Measurements from ENCODE around the gene CASP7. TPM values are rescaled to one million over a fixed set of nuclear protein-coding genes. Genes with fewer than 3 reads are reported as not detected.

CASP7 gene
- total and polyA plus RNA-seq, 10 of the 15 experiments (the other 5 are each of a cell fraction or from before 2014, with no cell fraction given), result 23.7 to 34.4 (median 28.7) TPM

DNA sequence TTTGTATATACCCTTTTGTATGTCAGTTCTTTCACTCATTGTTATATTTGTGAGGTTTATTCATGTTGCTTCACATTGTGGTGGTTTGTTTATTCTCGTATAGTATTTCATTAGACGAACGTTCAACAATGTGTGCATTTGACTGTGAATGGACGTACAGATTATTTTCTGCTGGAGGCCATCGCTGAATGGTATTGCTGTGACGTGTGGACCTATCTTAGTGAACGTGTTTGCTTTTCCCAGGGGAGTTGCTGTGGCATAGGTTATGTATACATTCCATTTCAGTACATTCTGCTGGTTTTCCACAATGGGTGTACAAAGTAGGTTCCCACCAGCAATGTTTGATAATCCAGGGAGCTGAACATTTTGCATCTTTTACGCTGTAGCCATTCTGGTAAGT lies 40.7 kb downstream of the CASP7 start:
- no peak for FAIRE-seq
- intact Hi-C loops (cut with micrococcal nuclease; ENCODE audit: unreplicated experiment) (no loop called here), in situ Hi-C loops (cut with MboI) (no loop called here)
- no peak overlapping the region for H3K27ac ChIP-seq (ENCODE audit: control insufficient read depth, insufficient read depth)
- peaks cover 7% of the 10 kb centered on the region for H3K4me1 ChIP-seq (ENCODE audit: control insufficient read depth, insufficient read depth, low read length)
- TF ChIP-seq FOS (IDR thresholded peaks at IDR 0.05; ENCODE audit: borderline replicate concordance, extremely low read depth, insufficient read length) (no peak), SIX5 (IDR thresholded peaks at IDR 0.05; ENCODE audit: low read depth, low read length, severe bottlenecking) (no peak), ZNF274 (IDR thresholded peaks at IDR 0.05; ENCODE audit: insufficient read depth, insufficient read length) (no peak), KAT2A (conservative IDR thresholded peaks at IDR 0.05; ENCODE audit: control insufficient read depth, low read depth, low read length) (no peak), NBN (IDR thresholded peaks at IDR 0.05) (no peak), BCL11A (IDR thresholded peaks at IDR 0.05; ENCODE audit: low read depth, low read length) (no peak), RAD51 (IDR thresholded peaks at IDR 0.05) (no peak), SUZ12 (IDR thresholded peaks at IDR 0.05; ENCODE audit: unreplicated experiment) (no peak), TCF3 (IDR thresholded peaks at IDR 0.05; ENCODE audit: borderline replicate concordance, insufficient read depth, low read depth, low read length) (no peak), CBX5 (IDR thresholded peaks at IDR 0.05; ENCODE audit: low read depth) (no peak), MXI1 (IDR thresholded peaks at IDR 0.05; ENCODE audit: low read depth, low read length) (no peak), HDAC2 (IDR thresholded peaks at IDR 0.05) (no peak), TAF1 (IDR thresholded peaks at IDR 0.05; ENCODE audit: borderline replicate concordance, low read depth, low read length) (no peak), ASH2L (IDR thresholded peaks at IDR 0.05; ENCODE audit: borderline replicate concordance, low read depth) (no peak), SUPT20H (IDR thresholded peaks at IDR 0.05; ENCODE audit: borderline replicate concordance, control insufficient read depth, low read depth, low read length) (no peak)
- TF ChIP-seq, protein P1, sequence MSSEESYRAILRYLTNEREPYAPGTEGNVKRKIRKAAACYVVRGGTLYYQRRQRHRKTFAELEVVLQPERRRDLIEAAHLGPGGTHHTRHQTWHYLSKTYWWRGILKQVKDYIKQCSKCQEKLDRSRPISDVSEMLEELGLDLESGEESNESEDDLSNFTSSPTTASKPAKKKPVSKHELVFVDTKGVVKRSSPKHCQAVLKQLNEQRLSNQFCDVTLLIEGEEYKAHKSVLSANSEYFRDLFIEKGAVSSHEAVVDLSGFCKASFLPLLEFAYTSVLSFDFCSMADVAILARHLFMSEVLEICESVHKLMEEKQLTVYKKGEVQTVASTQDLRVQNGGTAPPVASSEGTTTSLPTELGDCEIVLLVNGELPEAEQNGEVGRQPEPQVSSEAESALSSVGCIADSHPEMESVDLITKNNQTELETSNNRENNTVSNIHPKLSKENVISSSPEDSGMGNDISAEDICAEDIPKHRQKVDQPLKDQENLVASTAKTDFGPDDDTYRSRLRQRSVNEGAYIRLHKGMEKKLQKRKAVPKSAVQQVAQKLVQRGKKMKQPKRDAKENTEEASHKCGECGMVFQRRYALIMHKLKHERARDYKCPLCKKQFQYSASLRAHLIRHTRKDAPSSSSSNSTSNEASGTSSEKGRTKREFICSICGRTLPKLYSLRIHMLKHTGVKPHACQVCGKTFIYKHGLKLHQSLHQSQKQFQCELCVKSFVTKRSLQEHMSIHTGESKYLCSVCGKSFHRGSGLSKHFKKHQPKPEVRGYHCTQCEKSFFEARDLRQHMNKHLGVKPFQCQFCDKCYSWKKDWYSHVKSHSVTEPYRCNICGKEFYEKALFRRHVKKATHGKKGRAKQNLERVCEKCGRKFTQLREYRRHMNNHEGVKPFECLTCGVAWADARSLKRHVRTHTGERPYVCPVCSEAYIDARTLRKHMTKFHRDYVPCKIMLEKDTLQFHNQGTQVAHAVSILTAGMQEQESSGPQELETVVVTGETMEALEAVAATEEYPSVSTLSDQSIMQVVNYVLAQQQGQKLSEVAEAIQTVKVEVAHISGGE (CRISPR knock-in tag; IDR thresholded peaks at IDR 0.05), result no peak
- TF ChIP-seq, protein P2, sequence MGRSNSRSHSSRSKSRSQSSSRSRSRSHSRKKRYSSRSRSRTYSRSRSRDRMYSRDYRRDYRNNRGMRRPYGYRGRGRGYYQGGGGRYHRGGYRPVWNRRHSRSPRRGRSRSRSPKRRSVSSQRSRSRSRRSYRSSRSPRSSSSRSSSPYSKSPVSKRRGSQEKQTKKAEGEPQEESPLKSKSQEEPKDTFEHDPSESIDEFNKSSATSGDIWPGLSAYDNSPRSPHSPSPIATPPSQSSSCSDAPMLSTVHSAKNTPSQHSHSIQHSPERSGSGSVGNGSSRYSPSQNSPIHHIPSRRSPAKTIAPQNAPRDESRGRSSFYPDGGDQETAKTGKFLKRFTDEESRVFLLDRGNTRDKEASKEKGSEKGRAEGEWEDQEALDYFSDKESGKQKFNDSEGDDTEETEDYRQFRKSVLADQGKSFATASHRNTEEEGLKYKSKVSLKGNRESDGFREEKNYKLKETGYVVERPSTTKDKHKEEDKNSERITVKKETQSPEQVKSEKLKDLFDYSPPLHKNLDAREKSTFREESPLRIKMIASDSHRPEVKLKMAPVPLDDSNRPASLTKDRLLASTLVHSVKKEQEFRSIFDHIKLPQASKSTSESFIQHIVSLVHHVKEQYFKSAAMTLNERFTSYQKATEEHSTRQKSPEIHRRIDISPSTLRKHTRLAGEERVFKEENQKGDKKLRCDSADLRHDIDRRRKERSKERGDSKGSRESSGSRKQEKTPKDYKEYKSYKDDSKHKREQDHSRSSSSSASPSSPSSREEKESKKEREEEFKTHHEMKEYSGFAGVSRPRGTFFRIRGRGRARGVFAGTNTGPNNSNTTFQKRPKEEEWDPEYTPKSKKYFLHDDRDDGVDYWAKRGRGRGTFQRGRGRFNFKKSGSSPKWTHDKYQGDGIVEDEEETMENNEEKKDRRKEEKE (IDR thresholded peaks at IDR 0.05), result no peak
- TF ChIP-seq, protein P3, sequence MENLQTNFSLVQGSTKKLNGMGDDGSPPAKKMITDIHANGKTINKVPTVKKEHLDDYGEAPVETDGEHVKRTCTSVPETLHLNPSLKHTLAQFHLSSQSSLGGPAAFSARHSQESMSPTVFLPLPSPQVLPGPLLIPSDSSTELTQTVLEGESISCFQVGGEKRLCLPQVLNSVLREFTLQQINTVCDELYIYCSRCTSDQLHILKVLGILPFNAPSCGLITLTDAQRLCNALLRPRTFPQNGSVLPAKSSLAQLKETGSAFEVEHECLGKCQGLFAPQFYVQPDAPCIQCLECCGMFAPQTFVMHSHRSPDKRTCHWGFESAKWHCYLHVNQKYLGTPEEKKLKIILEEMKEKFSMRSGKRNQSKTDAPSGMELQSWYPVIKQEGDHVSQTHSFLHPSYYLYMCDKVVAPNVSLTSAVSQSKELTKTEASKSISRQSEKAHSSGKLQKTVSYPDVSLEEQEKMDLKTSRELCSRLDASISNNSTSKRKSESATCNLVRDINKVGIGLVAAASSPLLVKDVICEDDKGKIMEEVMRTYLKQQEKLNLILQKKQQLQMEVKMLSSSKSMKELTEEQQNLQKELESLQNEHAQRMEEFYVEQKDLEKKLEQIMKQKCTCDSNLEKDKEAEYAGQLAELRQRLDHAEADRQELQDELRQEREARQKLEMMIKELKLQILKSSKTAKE (IDR thresholded peaks at IDR 0.05; ENCODE audit: low read depth, poor library complexity, severe bottlenecking), result no peak
- H3K9me3 ChIP-seq (replicated peaks; ENCODE audit: control insufficient read depth, insufficient read depth, low read length), result no peaks in the 10 kb centered on the region
- 83% methylated on average over 8 of the region's 8 CpGs for WGBS (ENCODE audit: insufficient coverage, insufficient replicate concordance, low lambda C conversion rate, missing lambda C conversion rate)
- H3K79me2 ChIP-seq (ENCODE audit: control insufficient read depth, insufficient read depth, low read length), result no peaks in the 10 kb centered on the region
- H3K36me3 ChIP-seq (ENCODE audit: control insufficient read depth in 2 of 2, insufficient read depth in 2 of 2, low read length in 1 of 2), result peaks cover 2 to 11% of the 10 kb centered on the region in 2 experiments; a peak in 3 of 4 replicates
- ATAC-seq, result no peak
- BruUV-seq (replicated peaks), result no TSS peak
- H2AFZ ChIP-seq (ENCODE audit: control insufficient read depth, low read depth, low read length), result no peak overlapping the region
- no peak overlapping the region for H3K4me2 ChIP-seq (ENCODE audit: control insufficient read depth, insufficient read depth)
- no peaks in the 10 kb centered on the region for H4K20me1 ChIP-seq (ENCODE audit: control insufficient read depth, insufficient read depth)
- POLR2A ChIA-PET, result no interaction called here
- RAD21 ChIA-PET (ENCODE audit: unreplicated experiment), result interaction anchor here (1.3 kb wide), 1 partner anchor 8 kb away, joined by 3 read pairs; no protein-coding TSS in a partner anchor
- SMC1A ChIA-PET (ENCODE audit: uncharacterized antibody, unreplicated experiment), result no interaction called here
- no peak overlapping the region for H3K4me3 ChIP-seq
- no peaks in the 10 kb centered on the region for H3K27me3 ChIP-seq (replicated peaks in 1 of 2; ENCODE audit: control insufficient read depth in 2 of 2, insufficient read depth in 2 of 2, low read length in 1 of 2)
- no peak for DNase-seq (ENCODE audit: low read depth, low spot score)
- CTCF ChIA-PET, result no interaction called here
- no peak overlapping the region for H3K9ac ChIP-seq (ENCODE audit: control insufficient read depth, insufficient read depth, low read length)
